ENCODE results near the gene ABHD16B.

- TF ChIP-seq CTCF (optimal IDR thresholded peaks at IDR 0.05 in 1 of 3, IDR thresholded peaks at IDR 0.05 in 1 of 3, conservative IDR thresholded peaks at IDR 0.05 in 1 of 3; ENCODE audit: extremely low read depth in 1 of 3, insufficient read depth in 2 of 3, low read length in 3 of 3) (no peak), EZH2 (IDR thresholded peaks at IDR 0.05; ENCODE audit: low read length) (no peak)
Measured at GRCh38 chr20:63842258-63842657, 19.0 kb upstream of the ABHD16B start.

Data from keratinocyte (primary cell).